Fibroblast of skin of back (primary cell): ENCODE data around the gene LRRC8B.
"Not testable (repeated sequence)": the region's sequence is repeated elsewhere in the genome, so short reads cannot be mapped to it uniquely, and the experiment has no call there.

ENCODE experiments used
- DNase-seq: peaks from one replicate; pipeline ENCODE4 v3.0.0-alpha.2; 2013

The LRRC8B gene

GRCh38 chr1:89525169-89525855 lies 683 bp downstream of the LRRC8B start:
- no peak for DNase-seq

GRCh38 chr1:89527256-89527655 lies 2.6 kb downstream of the LRRC8B start:
- no peak for DNase-seq

GRCh38 chr1:89527750-89528381 lies 3.2 kb downstream of the LRRC8B start:
- DNase-seq = no peak

- DNase-seq = no peak
Observed at GRCh38 chr1:89528382-89528780, 3.8 kb downstream of the LRRC8B start.

- DNase-seq = no peak
Observed at GRCh38 chr1:89529196-89529595, 4.6 kb downstream of the LRRC8B start.

- no peak for DNase-seq
Observed at GRCh38 chr1:89530444-89531089, 5.9 kb downstream of the LRRC8B start.

- DNase-seq = no peak
Observed at GRCh38 chr1:89531480-89532139, 7.0 kb downstream of the LRRC8B start.

- DNase-seq = no peak
Observed at GRCh38 chr1:89532228-89532627, 7.6 kb downstream of the LRRC8B start.

- DNase-seq = no peak
Observed at GRCh38 chr1:89532866-89533265, 8.2 kb downstream of the LRRC8B start.

- no peak for DNase-seq
Observed at GRCh38 chr1:89535537-89535936, 10.9 kb downstream of the LRRC8B start.

- no peak for DNase-seq
Observed at GRCh38 chr1:89536555-89537341, 12.1 kb downstream of the LRRC8B start.

GRCh38 chr1:89538361-89538760 lies 13.7 kb downstream of the LRRC8B start:
- no peak for DNase-seq

- DNase-seq = no peak
Observed at GRCh38 chr1:89539128-89539527, 14.5 kb downstream of the LRRC8B start.

GRCh38 chr1:89540406-89540970 lies 15.9 kb downstream of the LRRC8B start:
- DNase-seq = no peak

GRCh38 chr1:89542345-89542744 lies 17.7 kb downstream of the LRRC8B start:
- DNase-seq = no peak

- DNase-seq = not testable (repeated sequence)
Observed at GRCh38 chr1:89543632-89544031, 19.0 kb downstream of the LRRC8B start.

- DNase-seq = no peak
Observed at GRCh38 chr1:89545264-89546038, 20.8 kb downstream of the LRRC8B start.

GRCh38 chr1:89546082-89546889 lies 21.7 kb downstream of the LRRC8B start:
- peak; percentile 45 for DNase-seq

GRCh38 chr1:89546934-89547562 lies 22.4 kb downstream of the LRRC8B start:
- DNase-seq = no peak

GRCh38 chr1:89547563-89548116 lies 23.0 kb downstream of the LRRC8B start:
- DNase-seq = peak; percentile 83
